Measurements from ENCODE around the gene ATF4.
"Not testable (repeated sequence)": the region's sequence is repeated elsewhere in the genome, so short reads cannot be mapped to it uniquely, and the experiment has no call there.

The ATF4 gene

GRCh38 chr22:39510529-39511149 is 9.7 kb upstream of the ATF4 start:
- DNase-seq (ENCODE audit: low spot score), result no peak

- DNase-seq (ENCODE audit: low spot score), result no peak
These were observed 9.1 kb upstream of the ATF4 start for GRCh38 chr22:39511226-39511625.

- DNase-seq (ENCODE audit: low spot score), result no peak
These were observed 8.3 kb upstream of the ATF4 start for GRCh38 chr22:39512026-39512425.

GRCh38 chr22:39513791-39514190 is 6.6 kb upstream of the ATF4 start:
- DNase-seq (ENCODE audit: low spot score), result no peak

GRCh38 chr22:39514373-39514973 is 5.9 kb upstream of the ATF4 start:
- peak; percentile 40 for DNase-seq (ENCODE audit: low spot score)

GRCh38 chr22:39515266-39516050 is 4.9 kb upstream of the ATF4 start:
- DNase-seq (ENCODE audit: low spot score), result no peak

GRCh38 chr22:39517470-39517869 is 2.9 kb upstream of the ATF4 start:
- DNase-seq (ENCODE audit: low spot score), result no peak

GRCh38 chr22:39518144-39518786 is 2.1 kb upstream of the ATF4 start:
- DNase-seq (ENCODE audit: low spot score), result no peak

GRCh38 chr22:39518996-39519680 is 1.2 kb upstream of the ATF4 start:
- peak; percentile 30 for DNase-seq (ENCODE audit: low spot score)

GRCh38 chr22:39519681-39520225 is 609 bp upstream of the ATF4 start:
- DNase-seq (ENCODE audit: low spot score), result peak; percentile 100

GRCh38 chr22:39521106-39521885 is 934 bp downstream of the ATF4 start:
- not testable (repeated sequence) for DNase-seq (ENCODE audit: low spot score)

GRCh38 chr22:39522091-39522490 is 1.7 kb downstream of the ATF4 start:
- not testable (repeated sequence) for DNase-seq (ENCODE audit: low spot score)

- peak; percentile 41 for DNase-seq (ENCODE audit: low spot score)
These were observed 2.4 kb downstream of the ATF4 start for GRCh38 chr22:39522567-39523300.

GRCh38 chr22:39524089-39524752 is 3.9 kb downstream of the ATF4 start:
- DNase-seq (ENCODE audit: low spot score), result no peak

GRCh38 chr22:39524753-39525657 is 4.6 kb downstream of the ATF4 start:
- peak; percentile 28 for DNase-seq (ENCODE audit: low spot score)

- no peak for DNase-seq (ENCODE audit: low spot score)
These were observed 5.3 kb downstream of the ATF4 start for GRCh38 chr22:39525658-39525975.

- no peak for DNase-seq (ENCODE audit: low spot score)
These were observed 6.4 kb downstream of the ATF4 start for GRCh38 chr22:39526736-39527171.

- DNase-seq (ENCODE audit: low spot score), result peak; percentile 41
These were observed 7.2 kb downstream of the ATF4 start for GRCh38 chr22:39527481-39527961.

All from SK-N-DZ (cell line).